Thyroid gland (tissue), 4 donors: ENCODE data around the gene WNK1. TPM values are rescaled to one million over a fixed set of nuclear protein-coding genes. Genes with fewer than 3 reads are reported as not detected.

Source experiments
- DNase-seq, 2 donors: peaks; one replicate each; pipeline ENCODE4 v3.0.0-alpha.2; 2019
- H3K27ac ChIP-seq, 3 donors: fragments of 200-600 bp; sonication (generic); 1 replicate in 2 of 3; 2 replicates in 1 of 3; pipeline ENCODE4 v1.5.1; 2016 to 2019; ENCODE audit warnings: mild to moderate bottlenecking in 1 of 3, moderate library complexity in 1 of 3
- H3K27me3 ChIP-seq: fragments of 200-600 bp; sonication (generic); one replicate; pipeline ENCODE4 v1.5.1; 2019
- H3K36me3 ChIP-seq, 2 donors: fragments of 200-600 bp; sonication (generic); one replicate each; pipeline ENCODE4 v1.5.1; 2016 to 2019
- H3K4me1 ChIP-seq, 2 donors: fragments of 200-600 bp; sonication (generic); one replicate each; pipeline ENCODE4 v1.5.1; 2017 to 2019
- H3K4me3 ChIP-seq, 3 donors: fragments of 200-600 bp; sonication (generic); replicated peaks in 1 of 3; 1 replicate in 2 of 3; 2 replicates in 1 of 3; pipeline ENCODE4 v1.5.1; 2016; ENCODE audit warnings: mild to moderate bottlenecking in 1 of 3
- H3K9me3 ChIP-seq: fragments of 200-600 bp; sonication (generic); one replicate; pipeline ENCODE4 v1.5.1; 2017
- CTCF ChIP-seq, 6 experiments: fragments of 200-600 bp in 3 of 6; fragments of 450-650 bp in 3 of 6; sonication (generic) in 3 of 6; IDR thresholded peaks; one replicate each; pipeline ENCODE4 v1.5.1; 2016 to 2019; ENCODE audit warnings: antibody characterized with exemption in 6 of 6, mild to moderate bottlenecking in 2 of 6, inconsistent platforms in 1 of 6, moderate library complexity in 1 of 6
- POLR2A ChIP-seq, 2 donors: fragments of 450-650 bp; IDR thresholded peaks; one replicate each; pipeline ENCODE4 v1.6.1; 2017; ENCODE audit warnings: antibody characterized with exemption in 2 of 2, mild to moderate bottlenecking in 2 of 2, moderate library complexity in 1 of 2
- WGBS, 2 donors: methylation state at CpG; one replicate each; pipeline ENCODE4 v1.1.5; 2017; 5-methylcytosine and 5-hydroxymethylcytosine counted together
- intact Hi-C: fragments of 100-400 bp; cut with DNase I; formaldehyde crosslinking; loops from one replicate; pipeline ENCODE4 v1.15.1; 2023
- total RNA-seq, 4 donors: library from RNA; depleted of rRNA; stranded (reverse); fragments of >200 nt; gene quantifications; one replicate each; pipeline ENCODE4 v1.2.3, GENCODE V29; 2016

Gene WNK1
- total RNA-seq, 4 donors from 2014 or later, result 90.0 to 211 (median 109) TPM

GRCh38 chr12:724194-724855, 28.1 kb upstream of the WNK1 start:
- DNase-seq, result no peak
- no peaks in the 10 kb centered on the region for H3K4me1 ChIP-seq
- no peaks in the 10 kb centered on the region for H3K36me3 ChIP-seq
- no peaks in the 10 kb centered on the region for H3K27me3 ChIP-seq
- WGBS, 2 donors, result 66 to 72% methylated on average over 6 of the region's 6 CpGs
- intact Hi-C loops, result no loop called here
- no peak overlapping the region for H3K4me3 ChIP-seq
- no peak overlapping the region for H3K27ac ChIP-seq
- TF ChIP-seq POLR2A (IDR thresholded peaks at IDR 0.05) (no peak), CTCF (IDR thresholded peaks at IDR 0.05) (no peak)
- H3K9me3 ChIP-seq, result no peaks in the 10 kb centered on the region

- H3K9me3 ChIP-seq, result no peaks in the 10 kb centered on the region
- H3K4me3 ChIP-seq, result no peak overlapping the region
- 92 to 98% methylated on average over 2 of the region's 2 CpGs for WGBS, 2 donors
- H3K4me1 ChIP-seq, result no peaks in the 10 kb centered on the region
- no peak for DNase-seq
- intact Hi-C loops, result no loop called here
- no peaks in the 10 kb centered on the region for H3K36me3 ChIP-seq
- no peak overlapping the region for H3K27ac ChIP-seq
- TF ChIP-seq POLR2A (IDR thresholded peaks at IDR 0.05) (no peak), CTCF (IDR thresholded peaks at IDR 0.05) (no peak)
- H3K27me3 ChIP-seq, result no peaks in the 10 kb centered on the region
Measured at GRCh38 chr12:725076-725475, 27.3 kb upstream of the WNK1 start.

GRCh38 chr12:726281-727140, 25.9 kb upstream of the WNK1 start:
- 80 to 83% methylated on average over 5 of the region's 5 CpGs for WGBS, 2 donors
- Histone ChIP-seq H3K9me3 (no peaks in the 10 kb centered on the region), H3K27me3 (no peaks in the 10 kb centered on the region), H3K27ac (no peak overlapping the region), H3K4me1 (no peaks in the 10 kb centered on the region), H3K36me3 (no peaks in the 10 kb centered on the region), H3K4me3 (no peak overlapping the region)
- TF ChIP-seq POLR2A (IDR thresholded peaks at IDR 0.05) (no peak), CTCF (IDR thresholded peaks at IDR 0.05) (no peak)
- intact Hi-C loops, result no loop called here
- no peak for DNase-seq

GRCh38 chr12:727321-727720, 25.1 kb upstream of the WNK1 start:
- no peak overlapping the region for H3K27ac ChIP-seq
- TF ChIP-seq CTCF (IDR thresholded peaks at IDR 0.05) (no peak), POLR2A (IDR thresholded peaks at IDR 0.05) (no peak)
- DNase-seq, result no peak
- H3K36me3 ChIP-seq, result no peaks in the 10 kb centered on the region
- intact Hi-C loops, result no loop called here
- H3K4me3 ChIP-seq, result no peak overlapping the region
- no peaks in the 10 kb centered on the region for H3K4me1 ChIP-seq
- no peaks in the 10 kb centered on the region for H3K9me3 ChIP-seq
- WGBS, 2 donors, result 86 to 93% methylated on average over 6 of the region's 6 CpGs
- H3K27me3 ChIP-seq, result no peaks in the 10 kb centered on the region

- 77 to 79% methylated on average over 2 of the region's 2 CpGs for WGBS, 2 donors
Measured at GRCh38 chr12:728781-729180, 23.6 kb upstream of the WNK1 start.

More at GRCh38 chr12:728781-729180, 23.6 kb upstream of the WNK1 start:
- H3K4me3 ChIP-seq, result no peak overlapping the region
- H3K27ac ChIP-seq, result no peak overlapping the region
- DNase-seq, result no peak
- no peaks in the 10 kb centered on the region for H3K4me1 ChIP-seq
- TF ChIP-seq POLR2A (IDR thresholded peaks at IDR 0.05) (no peak), CTCF (IDR thresholded peaks at IDR 0.05) (no peak)
- H3K36me3 ChIP-seq, result no peaks in the 10 kb centered on the region
- H3K9me3 ChIP-seq, result no peaks in the 10 kb centered on the region
- no peaks in the 10 kb centered on the region for H3K27me3 ChIP-seq
- intact Hi-C loops, result no loop called here
